Midbrain (tissue), 1 donor: ENCODE data around the gene EHD1.

Source experiments
- DNase-seq: peaks from one replicate; lab custom pipeline; 2025; lab: John Stamatoyannopoulos, UW

The EHD1 gene

DNA sequence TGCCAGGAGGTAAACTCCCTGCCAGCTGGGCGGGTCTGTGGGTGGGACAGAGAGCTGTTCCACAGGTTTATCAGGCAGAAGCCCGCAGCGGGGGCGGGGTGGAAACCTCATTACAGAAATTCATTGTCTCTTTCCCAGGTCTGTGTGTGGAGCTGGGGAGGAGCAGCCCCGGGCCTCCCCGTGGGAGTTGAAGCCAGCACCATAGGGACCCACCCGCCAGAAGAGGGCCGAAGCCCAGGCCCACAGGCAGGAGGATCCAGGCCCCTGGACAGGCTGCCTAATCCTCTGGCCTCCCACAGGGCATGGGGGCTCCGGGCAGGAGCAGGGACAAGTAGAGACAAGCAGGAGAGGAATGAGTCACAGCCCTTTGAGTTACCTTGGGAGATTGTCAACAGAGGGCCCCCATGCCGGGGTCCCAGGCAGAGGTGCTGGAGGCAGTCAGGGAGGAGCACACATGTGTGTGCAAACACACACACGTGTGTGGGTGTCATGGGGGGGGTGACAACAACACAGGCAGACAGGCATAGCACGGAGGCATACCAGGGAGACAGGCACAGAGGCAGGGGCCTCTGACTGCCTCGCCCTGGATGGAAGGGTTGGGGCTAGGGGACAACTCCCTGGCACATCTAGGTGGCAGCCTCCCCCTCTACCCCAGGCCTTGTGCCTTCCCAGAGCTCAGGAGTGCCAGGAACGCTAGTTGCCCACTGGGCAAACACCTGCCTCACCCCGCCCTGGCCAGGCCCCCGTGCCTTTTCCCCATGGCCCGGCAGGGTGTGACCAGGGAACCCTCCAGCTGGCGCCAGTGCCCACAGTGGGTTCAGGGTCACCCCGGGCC is 35.4 kb downstream of the EHD1 start:
- DNase-seq, result no peak

DNA sequence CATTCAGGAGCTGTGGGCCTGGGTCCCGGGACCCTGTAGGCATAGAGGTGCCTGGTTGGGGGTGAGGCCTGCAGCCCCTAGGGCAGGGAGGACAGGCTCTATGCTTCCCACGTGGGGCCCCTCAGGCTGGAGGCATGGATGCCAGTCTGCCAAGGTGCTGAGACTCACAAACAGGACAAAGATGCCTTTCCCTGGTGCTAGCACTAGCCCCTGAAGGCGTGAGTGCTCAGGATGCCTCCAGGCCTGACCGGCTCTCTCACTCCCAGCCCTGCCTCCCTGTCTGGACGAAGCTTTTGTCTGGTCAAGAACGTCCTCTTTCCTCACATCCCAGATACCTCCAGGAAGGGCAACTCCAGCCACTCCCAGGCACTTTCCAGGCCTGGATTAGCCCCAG is 36.1 kb downstream of the EHD1 start:
- no peak for DNase-seq

DNA sequence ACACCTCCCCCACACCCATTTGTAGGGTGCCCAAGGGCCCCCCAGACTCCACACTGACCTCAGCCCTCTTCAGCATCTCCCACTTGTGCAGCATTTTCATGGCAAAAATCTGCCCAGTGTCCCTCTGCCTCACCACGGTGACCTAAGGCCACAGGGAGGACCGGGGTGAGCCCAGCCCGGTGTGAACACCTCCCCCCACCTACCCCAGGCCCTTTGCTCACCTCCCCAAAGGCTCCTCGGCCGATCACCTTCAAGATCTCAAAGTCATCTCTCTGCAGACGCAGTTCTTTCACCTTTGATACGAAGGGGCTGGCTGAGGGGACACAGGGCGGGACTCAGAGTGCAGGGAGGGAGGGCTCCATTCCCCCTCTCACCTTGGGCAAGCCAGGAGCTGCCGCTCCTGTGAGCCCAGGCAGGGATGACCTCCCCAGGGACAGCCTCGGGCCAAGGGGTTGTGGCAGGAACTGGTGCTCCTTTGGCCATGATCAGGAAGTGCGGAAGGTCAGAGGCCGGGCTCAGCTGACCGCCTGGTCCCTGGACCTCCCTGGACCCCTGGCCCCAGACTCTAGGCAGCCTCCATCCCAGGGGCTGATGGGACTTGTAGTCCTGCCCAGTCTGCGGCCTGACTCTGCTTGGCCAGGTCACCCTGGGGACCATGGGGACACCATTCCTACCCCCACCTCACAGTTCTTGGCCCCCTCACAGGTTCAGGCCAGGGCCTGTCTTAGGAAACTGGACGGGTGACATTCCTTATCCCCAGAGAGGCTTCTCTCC is 36.6 kb downstream of the EHD1 start:
- no peak for DNase-seq

DNA sequence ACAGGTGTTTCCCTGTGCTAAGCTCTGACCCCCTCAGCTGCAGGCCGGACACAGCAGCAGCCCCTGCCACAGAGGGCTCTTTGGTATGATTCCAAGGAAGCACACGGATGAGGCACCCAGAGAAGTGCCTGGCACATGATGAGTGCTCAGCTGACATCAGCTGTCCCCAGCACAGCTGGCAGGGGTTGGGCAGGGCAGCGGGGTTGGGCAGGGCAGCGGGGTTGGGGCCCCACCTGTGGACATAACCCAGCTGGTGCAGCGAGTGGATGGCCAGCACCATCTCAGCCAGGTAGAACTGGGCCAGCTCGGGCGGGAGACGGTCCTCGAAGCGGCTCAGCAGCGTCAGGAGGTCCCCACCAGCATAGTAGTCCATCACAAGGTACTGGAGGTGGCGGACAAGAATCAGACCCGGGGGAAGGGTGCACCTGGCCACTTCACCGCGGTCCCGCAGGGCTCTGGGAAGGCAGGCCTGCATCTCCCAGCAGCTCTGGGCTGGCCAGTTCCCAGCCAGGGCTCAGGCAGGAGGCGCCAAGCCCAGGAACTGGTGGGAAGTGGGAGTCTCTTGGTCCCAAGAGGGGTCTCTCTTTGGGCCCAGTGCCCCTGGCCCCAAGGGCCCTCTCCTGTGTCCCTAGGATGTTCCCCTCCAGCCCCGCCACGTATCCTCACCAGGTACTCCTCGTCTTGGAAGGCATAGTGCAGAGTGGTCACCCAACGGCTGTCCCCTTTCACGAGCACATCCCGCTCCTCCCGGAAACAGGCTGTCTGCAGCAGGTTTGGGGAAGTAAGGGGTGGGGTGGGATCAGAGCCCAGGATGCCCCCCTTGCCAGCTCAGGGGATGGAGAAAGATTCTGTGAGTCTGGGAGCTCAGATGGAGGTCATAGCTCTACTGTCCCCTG is 38.3 kb downstream of the EHD1 start:
- no peak for DNase-seq

DNA sequence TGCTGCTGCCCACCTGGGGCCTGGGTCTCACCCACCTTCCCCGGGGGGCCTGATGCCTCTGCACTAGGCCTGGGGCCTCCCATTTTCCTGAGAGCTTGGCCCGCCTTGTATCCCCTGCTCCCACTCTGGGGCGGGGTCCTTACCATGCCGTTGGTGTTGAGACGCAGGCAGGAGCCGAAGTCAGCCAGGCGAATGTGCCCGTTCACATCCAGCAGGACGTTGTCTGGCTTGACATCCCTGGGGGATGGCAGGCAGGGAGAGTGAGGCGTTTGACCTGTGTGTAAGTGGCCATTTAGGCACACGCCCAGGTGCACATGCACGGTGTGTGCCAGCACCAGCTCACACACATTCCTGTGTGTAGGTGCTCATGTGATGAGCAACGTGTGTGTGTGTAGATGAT is 39.1 kb downstream of the EHD1 start:
- no peak for DNase-seq

DNA sequence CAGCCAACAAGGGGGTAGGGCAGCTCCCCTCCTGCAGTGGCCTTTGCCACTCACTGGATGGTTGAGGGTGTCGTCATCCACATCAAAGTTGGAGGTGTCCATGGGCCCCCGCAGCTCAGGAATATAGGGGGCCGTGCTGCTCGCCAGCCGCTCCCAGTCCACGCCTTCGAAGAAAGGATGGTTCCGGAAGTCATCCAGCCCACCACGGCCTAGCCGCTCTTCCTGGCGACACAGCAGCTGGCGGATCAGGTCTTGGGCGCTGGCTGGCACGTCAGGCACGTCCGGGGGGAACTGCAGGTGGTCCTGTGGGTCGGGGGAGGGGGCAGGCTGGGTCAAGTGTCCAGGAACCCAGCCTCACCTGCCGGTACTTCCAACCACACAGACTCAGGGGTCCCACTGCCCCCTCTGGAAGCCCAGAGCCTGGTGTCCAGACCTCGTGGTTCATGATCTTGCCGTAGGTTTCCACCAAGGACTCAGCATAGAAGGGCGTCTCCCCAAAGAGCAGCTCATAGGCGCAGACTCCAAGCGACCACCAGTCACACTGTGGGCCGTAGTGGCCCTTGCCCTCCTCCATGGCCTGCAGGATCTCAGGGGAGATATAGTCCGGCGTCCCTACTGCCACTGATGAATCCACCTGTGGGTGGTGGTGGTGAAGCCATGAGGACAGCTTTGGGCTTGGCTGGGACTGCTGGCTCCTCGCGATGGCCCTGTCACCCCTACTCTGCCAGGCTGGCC is 39.7 kb downstream of the EHD1 start:
- DNase-seq, result no peak

DNA sequence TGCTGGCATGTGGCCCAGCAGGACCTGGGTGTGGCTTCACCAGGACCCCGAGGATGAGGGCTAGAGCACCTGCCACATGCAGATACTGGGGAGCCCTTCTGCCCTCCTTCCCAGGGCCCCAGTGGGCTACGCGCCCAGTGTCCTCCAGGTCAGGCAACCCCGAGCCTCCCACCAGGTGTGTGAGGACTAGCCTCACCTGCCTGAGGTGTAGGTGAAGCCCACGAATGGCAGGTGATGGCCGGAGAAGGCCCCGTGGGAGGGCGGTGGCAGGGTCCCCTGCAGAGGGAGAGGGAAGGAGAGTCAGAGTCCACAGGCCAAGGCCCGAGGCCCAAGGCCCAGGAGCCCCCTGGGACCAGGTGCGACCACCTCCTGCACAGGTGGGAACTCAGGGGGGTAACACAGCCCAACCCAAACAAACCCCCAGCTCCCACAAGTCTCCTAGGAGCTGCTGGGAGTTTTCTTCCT is 40.5 kb downstream of the EHD1 start:
- no peak for DNase-seq

DNA sequence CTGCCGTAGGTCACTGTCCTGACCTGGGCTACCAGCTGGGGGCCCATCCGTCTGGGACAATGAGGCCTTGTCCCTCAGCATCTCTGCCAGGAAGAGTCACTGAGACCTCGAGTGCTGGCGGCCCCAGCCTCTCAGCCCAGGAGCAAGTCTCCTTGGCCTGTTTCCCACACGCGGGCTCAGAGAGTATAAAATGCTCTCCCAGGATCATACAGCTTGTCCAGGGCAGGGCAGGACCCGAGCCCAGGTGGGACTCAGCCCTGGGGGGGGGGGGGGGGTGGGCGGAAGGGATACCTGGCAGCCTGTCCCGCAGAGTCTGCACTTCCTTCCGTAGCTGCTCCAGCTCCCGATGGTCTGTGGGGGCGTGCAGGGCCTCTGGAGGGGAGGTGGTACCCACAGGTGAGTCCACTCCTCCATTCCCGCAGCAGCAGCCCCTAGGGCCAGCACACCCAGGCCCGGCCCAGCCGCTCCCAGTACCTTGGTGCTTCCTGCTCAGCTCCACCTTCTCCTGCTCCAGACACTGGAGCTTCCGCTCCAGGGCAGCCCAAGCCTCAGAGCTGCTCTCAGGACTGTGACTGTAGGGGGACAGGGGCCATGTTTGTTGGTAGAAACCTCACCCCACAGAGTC is 41.9 kb downstream of the EHD1 start:
- DNase-seq, result no peak

DNA sequence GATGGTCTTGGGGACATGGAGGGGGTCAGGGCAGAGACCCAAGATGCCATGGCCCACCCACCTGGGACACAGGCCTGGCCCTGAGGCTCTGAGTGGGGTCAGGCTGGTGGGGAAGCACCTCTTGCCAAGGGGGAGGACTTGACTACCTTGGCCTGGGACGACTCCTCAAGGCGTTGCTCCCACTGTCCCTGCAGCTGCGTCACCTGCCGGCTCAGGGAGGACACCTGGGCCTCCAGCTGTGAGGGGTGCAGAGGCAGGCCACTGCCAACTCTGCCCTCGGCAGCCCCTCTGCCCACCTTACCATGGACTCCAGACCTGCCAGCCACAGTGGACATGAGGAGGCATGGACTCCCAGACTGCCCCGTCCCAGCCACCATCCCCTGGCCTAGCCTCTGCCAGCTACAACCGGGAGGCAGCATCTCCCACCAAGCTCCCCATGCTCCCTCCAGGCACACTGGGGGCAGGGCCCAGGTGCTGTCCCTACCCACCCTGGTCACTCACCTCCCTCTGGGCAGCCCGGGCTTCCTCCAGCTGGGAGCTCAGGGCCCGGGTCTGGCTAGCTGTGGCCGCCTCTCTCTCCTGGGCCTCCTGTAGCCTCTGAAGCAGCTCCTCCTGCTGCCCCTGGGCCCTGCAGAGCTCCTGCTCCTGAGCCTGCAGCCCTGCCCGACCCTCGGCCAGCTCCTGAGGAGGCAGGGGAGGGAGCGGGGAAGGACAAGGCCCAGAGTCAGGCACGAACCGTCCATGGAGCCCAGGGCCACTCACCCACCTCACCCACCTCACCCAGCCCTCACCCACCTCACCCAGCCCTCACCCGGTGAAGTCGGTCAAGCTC is 42.6 kb downstream of the EHD1 start:
- no peak for DNase-seq

DNA sequence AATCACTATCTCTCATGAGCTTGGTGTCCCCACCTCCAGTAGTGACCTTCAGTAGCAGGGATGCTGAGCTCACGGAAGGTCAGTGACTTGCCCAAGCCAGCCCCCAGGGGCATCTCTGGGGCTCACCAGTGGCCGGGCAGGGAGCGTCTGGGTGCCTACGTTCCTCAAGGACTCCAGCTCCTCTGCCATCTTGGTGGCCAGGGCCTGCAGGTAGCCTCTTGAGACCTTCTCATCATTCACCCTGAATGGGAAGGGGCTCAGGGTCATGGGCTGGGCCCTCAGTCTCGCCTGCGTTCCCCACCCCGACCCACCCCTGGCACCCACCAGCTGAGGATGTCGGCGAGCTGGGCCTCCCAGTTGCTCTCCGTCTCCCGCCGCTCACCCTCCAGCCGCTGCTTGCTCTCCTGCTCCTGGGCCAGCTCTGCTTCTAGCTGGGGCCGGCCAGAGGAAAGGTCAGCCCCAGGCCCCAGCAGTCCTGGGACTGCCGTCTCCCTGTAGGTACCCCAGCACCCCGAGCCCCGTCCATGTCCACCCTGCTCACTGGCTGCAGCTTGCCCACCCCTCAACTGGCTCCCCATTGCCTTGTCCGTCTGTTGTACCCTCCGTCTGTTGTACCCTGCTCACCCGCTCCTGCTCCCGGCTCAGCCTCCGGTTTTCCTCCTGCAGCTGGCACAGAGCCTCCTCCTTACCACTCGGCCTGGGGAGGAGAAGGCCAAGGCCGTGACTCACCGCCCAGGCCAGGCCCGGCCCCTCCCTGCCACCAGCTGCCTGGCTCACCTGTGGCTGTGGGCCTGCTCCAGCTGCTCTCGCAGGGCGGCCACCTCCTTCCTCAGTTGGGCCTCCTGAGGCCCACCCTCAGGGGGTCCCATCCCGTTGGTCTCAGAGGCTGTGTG is 43.5 kb downstream of the EHD1 start:
- no peak for DNase-seq

DNA sequence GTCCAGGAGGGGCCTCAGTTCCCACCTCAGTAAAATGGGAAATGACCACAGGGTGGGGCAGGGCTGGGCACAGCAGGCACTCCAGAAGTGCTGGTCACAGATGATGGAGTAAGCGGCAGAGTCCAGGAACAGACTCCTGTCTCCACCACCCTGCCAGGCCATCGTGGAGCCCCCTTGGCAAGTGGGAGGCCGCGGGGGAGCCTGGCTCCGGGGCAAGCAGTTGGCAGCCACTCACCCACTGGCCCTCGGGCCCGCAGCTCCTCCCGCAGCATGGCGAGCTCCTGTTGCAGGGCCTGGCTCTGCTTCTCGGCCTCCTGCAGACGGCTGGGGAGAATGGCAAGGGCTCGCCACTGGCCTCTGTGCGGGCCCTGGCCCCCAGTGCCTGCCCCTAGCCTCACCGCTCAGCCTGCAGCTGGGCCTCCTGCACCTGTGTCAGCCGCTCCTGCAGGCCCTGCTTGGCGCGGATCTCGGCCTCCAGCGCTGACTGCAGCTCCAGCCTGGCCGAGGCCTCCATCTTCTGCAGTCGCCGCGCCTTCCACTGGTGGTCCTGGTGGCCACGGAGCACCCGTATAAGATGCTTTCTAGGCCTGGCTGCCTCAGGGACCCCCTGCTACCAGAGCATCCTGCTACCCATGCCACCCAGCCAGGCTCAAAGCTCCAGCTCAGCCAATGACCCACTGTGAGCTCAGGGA is 44.2 kb downstream of the EHD1 start:
- no peak for DNase-seq

DNA sequence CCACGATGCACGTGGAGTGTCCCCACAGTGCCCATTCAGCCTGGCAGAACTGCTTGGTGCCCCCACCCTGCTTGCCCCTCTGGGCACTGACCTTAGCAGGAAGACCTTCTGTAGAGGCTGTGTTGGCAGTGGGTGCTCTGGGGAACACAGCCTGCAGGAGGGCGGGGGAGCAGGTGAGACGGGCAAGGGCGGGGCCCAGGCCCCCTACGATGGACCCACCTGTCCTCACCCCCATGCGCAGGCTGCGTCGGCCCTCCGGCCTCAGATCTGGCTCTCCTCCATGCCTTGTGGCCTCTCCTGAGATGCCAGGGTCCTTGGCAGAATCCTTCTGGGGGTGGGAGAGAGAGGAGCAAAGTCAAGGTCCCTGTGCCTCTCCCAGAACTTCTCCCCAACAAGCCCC is 44.9 kb downstream of the EHD1 start:
- no peak for DNase-seq

DNA sequence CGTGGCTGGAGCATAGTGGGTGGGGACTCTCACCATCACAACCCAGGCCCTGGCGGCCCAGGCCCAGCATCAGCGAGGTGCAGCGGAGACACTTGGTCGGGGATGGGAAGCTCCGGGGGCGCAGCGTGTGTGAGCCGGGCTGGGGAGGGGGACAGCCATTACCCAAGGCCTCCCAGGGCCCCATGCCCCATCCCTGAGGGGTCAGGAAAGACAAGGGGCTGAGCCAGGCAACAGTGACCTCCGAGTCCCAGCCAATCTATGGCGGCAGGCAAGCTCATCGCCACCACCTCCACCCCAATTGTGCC is 45.3 kb downstream of the EHD1 start:
- DNase-seq, result no peak

DNA sequence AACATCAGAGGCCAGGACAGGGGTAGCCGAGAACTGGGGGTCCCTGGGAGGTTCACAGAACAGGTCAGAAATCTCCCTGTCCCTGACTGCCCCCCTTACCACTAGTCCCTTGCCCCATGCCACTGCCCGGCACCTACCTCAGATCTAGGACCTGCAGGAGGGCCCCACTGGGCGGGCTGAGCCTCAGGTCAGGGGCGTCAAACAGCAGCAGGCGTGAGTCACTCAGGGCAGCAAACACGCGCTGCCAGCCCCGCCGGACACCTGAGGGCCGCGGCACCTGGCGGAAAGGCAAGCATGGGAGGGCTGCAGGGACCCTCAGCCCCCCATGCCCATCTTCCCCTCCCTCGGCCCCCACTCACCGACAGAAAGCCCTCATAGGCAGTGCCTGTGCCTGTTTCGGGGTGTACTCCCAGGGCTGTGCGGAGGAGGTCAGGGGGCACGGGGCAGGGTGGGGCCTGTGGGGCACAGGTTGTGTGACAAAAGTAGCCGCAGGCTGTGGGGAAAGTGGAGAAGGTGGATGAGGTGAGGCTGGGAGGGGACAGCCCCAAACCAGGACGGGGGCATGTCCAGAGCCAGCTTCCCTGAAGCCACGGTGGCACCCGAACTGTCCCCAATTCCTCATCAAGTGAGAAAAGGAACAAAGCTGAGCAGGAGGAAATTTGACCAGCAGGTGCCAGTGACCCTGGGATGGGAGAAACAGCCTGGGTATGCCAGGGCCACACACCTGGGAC is 45.8 kb downstream of the EHD1 start:
- no peak for DNase-seq

DNA sequence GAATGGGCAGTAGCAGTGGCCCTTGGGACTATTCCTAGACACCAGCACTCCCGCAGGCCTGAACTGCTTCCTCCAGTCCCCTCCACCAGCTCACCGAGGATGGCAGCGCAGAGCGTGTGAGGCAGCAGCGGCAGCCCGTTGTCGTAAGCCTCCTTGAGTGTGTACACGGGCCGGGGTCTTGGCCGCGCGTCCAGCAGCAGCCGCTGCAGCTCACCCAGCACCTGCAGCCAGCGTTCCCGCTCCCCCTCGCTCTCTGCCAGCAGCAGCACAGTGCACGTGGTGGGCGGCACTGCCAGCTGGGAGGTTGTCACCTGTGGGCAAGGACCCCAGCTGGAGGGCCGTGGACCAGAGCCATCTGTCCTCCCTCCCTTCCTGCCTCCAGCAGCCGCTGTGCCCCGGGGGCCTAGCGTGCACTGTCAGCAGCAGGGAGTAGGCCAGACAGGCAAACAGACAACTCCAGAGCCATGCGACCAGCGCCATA is 47.0 kb downstream of the EHD1 start:
- DNase-seq, result no peak

DNA sequence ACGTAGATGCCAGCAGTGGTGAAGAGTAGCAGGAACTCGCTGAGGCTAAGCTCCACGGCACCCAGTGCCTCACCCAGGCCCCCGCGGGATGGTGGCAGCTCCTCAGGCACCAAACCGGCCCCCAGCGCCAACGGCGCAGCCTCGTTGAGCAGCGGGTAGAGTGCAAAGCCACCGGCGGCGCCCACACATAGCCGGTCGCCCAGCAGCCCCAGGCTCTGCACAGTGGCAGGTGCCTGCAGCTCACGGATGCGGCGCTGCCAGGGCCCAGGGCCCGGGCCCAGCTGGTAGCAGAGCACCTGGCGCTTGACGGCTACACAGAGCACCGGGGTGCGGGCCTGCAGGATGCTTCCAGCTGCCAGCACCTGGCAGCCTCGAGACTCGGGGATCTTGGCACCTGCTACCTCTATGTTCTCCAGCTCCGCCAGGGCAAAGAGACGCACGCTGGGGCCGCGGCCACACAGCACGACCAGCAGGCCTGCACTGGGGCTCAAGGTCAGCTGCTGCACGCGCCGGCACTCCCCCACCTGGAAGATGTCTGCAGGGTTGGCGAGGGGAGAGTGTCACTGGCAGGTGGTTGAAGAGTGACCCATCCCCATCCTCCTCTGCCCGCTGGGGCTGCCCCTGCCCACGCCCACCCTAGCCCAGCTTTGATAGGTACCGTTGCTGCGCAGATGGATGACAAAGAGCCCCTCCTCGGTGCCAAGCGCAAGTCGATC is 48.7 kb downstream of the EHD1 start:
- no peak for DNase-seq

DNA sequence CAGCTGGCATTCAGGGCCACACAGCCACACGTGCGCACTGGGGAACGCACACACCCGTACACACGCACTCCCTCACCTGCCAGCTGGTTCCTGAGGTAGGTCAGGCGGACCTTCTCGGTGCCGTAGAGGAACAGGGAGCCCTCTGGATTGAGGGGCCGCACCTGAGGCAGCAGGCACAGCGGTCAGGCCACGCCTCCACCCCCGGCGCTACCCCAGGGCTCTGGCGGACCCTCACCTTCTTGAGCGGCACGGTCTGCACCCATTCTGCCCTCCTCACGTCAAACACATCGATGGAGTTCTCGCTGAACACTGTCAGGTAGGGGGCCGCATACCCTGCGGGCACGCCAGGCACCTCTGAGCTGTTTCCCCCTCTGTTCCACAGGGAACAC is 51.0 kb downstream of the EHD1 start:
- DNase-seq, result no peak
